Bone marrow (tissue), 2 donors: ENCODE results near the gene NBEA.

ENCODE experiments used
- DNase-seq, 2 donors: peaks; one replicate each; lab custom pipeline; 2025; lab: John Stamatoyannopoulos, UW

Gene NBEA

DNA sequence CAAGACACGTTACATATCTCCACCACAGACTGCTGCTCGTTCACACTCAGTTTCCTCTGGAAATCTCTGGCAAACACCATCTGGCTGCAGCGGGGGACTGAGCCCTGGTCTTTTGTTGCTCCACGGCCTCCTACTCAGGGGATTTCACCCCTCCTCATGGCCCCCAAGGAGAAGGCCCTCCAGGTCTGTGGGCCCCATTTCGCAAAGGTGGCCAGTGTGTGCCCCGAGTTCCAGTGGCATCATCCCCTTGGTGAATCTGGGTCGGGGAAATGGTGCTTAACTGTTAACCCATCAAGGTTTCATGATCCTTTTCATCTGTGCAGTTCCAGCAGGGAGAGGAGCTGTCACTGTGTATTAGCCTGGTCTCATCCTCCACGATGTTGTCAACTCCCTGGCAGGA, 769.8 kb downstream of the NBEA start:
- DNase-seq, result no peak

DNA sequence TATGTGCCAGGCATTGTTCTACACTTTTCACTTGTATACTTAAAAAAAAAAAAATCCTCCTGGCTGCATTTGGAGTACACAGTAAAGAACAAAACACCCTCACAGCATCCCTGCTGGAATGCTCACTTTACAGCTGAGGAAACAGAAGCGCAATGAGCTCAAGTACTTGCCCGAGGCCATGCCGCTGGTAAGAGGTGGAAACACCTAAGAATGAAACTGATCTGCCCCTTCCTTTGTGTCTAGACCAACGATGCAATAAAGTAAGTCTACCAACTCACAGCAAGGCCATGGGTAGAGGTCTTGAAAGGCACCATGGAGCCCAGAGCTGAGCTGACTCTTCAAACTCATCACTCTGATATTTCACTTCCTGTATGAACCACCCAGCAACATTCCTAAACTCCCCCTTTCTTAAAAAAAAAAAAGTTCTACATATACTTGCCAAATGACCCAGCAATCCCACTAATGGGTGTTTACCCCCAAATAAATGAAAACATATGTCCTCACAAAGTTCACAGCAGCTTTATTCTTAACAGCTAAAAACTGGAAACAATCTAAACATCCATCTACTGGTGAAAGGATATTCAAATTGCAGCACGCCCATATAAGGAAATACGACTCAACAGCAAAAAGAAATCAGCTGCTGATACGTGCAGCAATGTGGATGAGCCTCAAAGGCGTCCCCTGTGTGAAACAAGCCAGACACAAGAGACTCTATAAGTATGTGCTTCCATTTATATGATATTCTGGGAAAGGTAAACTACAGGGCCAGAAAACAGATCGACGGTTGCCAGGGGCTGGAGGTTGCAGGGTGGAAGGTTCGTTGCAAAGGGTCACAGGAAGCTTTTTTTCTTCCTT, 771.1 kb downstream of the NBEA start:
- no peak for DNase-seq

DNA sequence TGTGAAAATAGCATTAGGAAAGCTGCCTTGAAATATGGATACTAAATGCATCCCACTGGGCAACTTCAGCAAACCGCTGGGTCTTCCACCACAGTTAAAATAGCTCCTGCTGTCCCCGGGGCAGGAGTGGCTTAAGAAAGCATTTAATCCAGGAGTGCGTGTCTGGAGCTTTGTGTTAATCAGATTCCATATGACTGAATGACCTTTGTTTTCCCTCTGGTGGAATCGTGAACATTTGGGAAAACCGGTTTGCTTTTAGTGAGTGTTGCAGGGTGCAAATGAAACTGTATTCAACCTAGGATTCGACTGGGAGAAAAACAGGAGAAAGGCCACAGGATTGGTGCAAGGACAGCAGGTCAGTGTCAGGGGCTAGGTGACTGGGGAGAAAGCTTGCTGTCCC, 772.1 kb downstream of the NBEA start:
- no peak for DNase-seq

DNA sequence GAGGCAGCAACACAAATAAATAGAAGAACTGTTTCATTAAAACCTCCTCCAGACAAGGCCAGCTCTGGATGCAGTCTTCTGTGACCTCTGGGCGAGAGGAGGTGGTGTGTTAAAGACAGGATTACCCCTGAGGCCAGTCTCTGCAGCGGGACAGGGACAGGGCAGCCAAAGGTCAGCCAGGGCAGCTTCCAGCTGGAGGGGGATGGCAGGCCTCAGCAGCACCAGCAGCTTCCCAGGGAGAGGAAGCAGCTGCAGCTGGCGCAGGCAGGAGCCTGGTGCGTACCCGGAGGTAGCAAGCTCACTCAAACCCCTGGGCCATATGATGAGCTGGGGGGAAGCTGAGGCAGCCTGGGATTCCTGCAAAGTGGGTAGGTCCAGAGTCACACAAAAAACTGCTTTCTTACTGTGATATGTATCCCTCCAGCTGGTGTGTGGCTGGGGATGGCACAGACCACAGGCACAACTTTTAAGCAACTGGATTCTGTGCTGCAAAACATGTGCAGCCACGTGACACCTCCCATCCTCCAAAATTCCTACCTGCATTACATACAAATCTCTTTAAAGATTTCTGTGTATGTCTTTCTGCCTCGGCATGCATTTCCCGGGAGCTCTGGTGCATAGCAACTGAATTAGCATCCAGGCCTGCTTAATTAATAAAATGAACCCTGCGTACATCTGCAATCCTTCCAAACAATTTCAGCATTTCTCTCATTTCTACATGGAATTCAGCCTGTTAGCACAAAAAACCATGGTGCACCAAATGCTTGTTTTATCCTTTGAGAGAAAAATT, 772.7 kb downstream of the NBEA start:
- DNase-seq, result no peak

DNA sequence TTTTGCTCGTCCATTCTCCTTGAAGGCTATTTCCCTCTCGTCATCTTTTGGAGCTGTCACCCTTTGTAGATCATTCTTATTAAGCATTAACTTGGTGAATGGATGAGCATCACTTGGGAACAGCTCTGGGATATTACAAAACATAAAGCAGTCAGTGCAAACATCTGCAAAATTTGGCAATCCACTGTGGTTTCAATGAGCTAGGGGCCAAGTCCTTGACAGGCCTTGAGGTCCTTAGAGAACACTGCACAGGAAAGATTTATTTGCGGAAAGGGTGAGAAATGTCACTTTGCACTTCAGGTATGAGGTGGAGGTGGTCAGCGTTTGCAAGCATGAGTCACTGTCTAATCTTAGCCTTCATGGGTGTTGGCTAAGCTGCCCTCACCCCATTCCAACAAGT, 774.1 kb downstream of the NBEA start:
- DNase-seq, result no peak

DNA sequence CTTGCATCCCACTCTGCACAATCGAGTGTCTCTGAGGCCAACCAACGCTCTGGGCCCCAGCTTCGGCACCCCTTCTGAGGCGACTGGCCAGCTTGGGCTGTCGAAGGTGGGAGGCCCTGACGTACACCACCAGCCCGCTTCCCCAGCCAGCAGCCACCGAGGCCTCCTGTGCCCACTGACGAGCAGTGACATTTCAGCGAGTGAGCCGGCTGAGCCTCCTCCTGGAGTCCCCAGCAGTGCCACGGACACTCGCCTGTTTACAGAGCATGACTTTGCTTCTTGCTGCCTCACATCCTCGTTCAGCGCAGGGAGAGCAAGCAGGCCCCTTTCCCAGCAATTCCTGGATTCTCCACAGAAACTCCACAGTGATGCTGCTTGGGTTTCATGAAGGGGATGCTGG, 774.7 kb downstream of the NBEA start:
- no peak for DNase-seq

DNA sequence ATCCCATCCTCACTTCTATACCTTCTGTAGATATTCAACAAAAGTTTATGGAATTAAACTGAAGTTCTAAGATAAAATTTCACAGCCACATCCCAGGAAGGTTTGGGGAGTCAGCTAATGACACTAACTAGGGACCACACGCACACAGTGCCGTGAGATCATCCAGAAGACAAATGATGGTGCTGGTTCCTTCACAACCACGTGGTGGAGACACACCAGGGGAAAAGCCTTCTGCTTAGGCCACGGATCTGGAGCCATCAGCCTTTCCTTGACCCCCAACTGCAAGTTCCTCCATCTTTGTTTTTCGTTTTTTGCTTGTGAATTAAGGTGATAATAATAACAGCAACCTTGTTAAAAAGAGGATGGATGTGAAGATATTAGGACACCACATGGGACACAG, 776.0 kb downstream of the NBEA start:
- DNase-seq, result no peak

DNA sequence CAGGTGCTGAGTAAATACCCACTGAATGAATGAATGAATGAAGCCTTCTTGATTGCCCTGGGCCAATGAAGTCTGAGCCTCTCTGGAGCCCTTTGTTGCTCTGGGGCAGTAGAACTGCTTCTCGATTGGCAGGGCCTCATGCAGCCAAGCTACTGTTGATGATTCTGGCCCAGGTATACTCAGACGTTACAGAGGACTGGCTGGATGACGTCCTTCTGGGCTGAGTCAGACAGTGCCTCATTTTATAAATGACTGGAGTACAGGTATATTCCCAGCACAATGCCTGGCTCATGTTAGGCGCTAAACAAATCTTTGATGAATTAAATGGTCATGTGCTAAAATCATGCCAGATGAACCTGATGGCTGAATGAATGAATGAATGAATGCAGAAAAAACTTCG, 778.2 kb downstream of the NBEA start:
- DNase-seq, result no peak

DNA sequence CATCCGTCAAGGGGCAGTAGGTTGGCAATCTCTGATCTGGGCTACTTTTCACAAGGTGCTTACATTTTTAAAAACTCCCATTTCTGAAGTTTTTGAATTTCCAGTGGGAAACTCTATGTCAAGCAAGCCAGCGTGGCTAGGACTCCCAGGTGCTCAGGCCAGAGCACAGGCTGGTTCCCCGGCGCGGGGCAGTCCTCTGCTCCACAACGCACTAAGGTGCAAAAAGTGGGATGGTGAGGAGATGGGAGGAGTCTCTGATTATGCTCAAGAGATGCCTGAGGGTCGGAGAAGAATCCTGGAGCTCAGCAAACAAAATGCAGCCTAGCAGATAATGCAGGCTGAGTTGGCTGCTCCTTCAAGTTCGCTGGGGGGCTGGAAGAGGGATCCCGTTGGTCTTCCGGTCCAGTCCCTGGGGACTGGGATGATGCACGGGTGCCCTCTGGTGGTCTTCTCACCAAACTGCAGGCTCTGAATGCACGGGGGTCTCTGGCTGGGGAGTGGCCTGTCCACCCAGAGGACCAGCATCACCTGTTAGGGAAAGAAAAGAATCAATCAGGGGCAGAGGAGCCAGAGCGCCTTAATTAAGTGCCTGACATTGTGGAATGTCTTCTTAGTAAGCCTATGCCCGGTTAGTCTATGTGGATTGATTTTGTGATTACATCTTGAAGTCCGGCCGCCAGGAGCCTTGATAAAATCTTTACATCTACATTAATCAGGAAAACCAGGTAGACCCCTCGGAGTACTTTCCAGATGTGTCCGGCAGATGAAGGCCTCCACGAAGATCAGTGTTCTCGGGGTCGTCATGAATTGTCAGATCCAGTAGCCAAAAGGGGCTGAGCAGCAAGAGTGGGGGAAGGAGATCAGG, 778.9 kb downstream of the NBEA start:
- DNase-seq, result peak; percentile 2 to 7
